ENCODE data around the gene ZNF341.

- TF ChIP-seq POLR2AphosphoS5 (IDR thresholded peaks at IDR 0.05; ENCODE audit: low read depth, low read length) (no peak), CTCF (IDR thresholded peaks at IDR 0.05) (no peak)
Measured at GRCh38 chr20:33829636-33830035, 97.8 kb downstream of the ZNF341 start.
